HS-27A (cell line): ENCODE results near the gene UBXN7.
"Not testable (repeated sequence)": the region's sequence is repeated elsewhere in the genome, so short reads cannot be mapped to it uniquely, and the experiment has no call there.

ENCODE experiments used
- DNase-seq: peaks from one replicate; pipeline ENCODE4 v3.0.0-alpha.2; 2012; ENCODE audit warnings: low read depth, missing footprints

Gene UBXN7

DNA sequence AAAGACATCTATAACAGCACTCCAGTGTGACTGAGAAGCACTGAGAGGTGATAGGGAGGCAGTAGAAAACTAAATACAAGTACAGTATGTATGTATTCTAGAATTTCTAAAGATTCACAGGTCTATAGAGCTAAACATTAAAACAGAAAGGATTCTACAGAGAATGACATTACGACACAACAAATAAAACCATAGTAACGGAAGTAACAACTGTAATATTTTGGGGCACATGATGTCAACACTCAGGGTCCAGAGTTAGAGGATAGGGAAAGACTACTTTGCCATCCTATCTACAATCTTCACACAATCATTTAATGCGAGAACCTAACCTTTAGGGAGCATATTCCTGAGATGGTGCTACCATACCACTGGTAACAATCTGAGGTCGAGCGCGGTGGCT lies 13.6 kb downstream of the UBXN7 start:
- no peak for DNase-seq

- DNase-seq: no peak
Measured at GRCh38 chr3:196414469-196414868, 17.8 kb downstream of the UBXN7 start.

- DNase-seq: no peak
Measured at GRCh38 chr3:196412704-196413103, 19.5 kb downstream of the UBXN7 start.

GRCh38 chr3:196409409-196409808 lies 22.8 kb downstream of the UBXN7 start:
- no peak for DNase-seq

- no peak for DNase-seq
Measured at GRCh38 chr3:196408565-196409300, 23.5 kb downstream of the UBXN7 start.

- peak; percentile 68 for DNase-seq
Measured at GRCh38 chr3:196406811-196407470, 25.3 kb downstream of the UBXN7 start.

DNA sequence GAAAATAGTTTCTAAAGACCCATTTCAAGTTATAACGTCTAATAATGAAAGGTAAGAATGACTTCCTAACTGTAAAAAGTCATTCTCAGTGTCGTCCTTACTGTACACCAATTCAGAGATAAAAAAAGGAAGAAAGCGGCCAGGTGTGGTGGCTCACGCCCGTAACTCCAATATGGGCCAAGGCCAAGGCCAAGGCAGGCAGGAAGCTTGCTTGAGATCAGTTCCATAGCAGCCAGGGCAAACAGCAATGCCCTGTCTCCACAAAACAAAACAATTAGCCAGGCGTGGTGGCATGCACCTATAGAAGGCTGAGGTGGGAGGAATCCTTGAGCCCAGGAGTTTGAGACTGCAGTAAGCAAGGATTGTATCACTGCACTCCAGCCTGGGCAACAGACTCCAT lies 31.9 kb downstream of the UBXN7 start:
- DNase-seq: no peak

GRCh38 chr3:196399485-196399945 lies 32.7 kb downstream of the UBXN7 start:
- DNase-seq: peak; percentile 61

DNA sequence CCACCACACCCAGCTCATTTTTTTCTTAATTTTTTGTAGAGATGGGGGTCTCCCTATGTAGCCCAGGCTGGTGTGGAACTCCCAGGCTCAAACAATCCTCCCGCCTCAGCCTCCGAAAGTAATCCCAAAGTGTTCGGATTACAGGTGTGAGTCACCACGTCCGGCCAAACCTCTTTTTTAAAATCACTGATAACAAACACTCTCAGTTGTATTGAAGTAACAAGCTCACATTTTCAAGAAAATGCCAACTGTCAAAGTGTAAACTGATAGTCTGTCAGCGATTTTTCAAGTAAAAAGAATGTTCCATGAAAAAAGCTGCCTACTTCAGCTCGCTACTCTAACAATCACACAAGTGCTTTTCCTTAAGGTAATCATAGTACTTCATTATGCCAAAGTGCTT lies 33.4 kb downstream of the UBXN7 start:
- no peak for DNase-seq

DNA sequence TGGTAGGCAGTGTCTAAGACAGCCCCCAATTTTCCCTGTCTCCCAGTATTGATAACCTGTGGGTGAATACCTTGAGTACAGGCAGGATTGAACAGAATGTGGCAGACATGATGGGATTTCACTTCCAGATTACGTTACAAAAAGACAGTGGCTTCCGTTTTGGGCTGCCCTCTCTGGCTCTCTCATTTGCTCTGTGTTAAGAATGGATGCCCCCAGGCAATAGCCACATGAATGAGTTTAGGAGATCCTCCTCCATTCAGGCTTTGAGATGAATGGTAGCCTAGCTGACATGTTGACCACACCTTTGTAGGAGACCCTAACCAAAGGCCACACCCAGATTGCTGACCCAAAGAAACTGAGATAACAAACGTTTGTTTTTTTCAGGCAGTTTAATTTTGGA lies 34.3 kb downstream of the UBXN7 start:
- DNase-seq: no peak

DNA sequence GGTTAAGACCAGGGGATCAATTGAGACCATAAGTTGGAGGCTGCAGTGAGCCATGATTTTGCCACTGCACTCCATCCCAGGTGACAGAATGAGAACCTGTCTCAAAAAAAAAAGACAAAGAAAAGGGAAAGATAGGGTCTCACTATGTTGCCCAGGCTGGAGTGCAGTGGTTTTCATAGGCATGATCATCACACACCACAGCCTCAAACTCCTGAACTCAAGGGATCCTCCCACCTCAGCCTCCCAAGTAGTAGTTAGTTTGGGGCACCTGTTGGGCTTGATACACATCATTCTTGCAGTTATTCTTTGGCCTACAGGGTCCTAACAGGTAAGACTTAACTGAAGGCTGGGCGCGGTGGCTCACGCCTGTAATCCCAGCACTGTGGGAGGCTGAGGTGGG lies 42.1 kb downstream of the UBXN7 start:
- DNase-seq: no peak

DNA sequence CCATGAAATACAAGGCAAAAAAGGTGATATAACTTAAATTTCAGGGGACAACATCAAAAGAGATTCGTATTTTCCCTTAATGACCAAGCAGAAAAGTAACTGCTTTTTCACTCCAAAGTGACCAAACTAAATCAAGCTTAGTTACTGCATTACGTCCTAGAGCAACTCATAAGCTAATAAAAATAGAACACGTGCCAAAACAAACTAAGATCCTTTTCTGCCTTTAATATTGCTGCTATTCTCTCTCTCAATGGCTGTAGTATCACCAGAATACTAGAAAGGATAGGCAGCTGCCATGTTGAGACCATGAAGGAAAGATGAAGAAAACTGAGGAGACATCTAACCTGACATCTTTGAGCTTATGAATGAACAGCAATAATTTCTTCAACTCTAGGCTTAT lies 43.3 kb downstream of the UBXN7 start:
- DNase-seq: no peak

DNA sequence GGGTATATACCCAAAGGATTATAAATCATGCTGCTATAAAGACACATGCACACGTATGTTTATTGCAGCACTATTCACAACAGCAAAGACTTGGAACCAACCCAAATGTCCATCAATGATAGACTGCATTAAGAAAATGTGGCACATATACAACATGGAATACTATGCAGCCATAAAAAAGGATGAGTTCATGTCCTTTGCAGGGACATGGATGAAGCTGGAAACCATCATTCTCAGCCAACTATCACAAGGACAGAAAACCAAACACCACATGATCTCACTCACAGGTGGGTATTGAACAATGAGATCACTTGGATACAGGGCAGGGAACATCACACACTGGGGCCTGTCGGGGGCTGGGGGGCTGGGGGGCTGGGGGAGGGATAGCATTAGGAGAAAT lies 44.3 kb downstream of the UBXN7 start:
- not testable (repeated sequence) for DNase-seq

GRCh38 chr3:196386797-196387196 lies 45.4 kb downstream of the UBXN7 start:
- DNase-seq: not testable (repeated sequence)

DNA sequence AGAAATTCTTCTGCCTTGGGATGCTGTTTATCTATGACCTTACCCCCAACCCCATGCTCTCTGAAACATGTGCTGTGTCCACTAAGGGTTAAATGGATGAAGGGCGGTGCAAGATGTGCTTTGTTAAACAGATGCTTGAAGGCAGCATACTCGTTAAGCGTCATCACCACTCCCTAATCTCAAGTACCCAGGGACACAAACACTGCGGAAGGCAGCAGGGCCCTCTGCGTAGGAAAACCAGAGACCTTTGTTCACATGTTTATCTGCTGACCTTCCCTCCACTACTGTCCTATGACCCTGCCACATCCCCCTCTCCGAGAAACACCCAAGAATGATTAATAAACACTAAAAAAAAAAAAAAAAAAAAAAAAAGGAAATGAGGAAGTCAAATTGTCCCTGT lies 46.2 kb downstream of the UBXN7 start:
- not testable (repeated sequence) for DNase-seq

DNA sequence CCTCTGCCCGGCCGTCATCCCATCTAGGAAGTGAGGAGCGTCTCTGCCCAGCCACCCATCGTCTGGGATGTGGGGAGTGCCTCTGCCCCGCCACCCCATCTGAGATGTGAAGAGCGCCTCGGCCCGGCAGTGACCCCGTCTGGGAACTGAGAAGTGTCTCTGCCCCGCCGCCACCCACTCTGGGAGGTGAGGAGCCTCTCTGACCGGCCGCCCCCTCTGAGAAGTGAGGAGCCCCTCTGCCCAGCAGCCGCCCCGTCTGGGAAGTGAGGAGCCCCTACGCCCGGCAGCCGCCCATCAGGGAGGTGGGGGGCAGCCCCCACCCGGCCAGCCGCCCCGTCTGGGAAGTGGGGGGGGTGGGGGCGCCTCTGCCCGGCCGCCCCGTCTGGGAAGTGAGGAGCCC lies 46.8 kb downstream of the UBXN7 start:
- DNase-seq: not testable (repeated sequence)

- no peak for DNase-seq
Measured at GRCh38 chr3:196378146-196378841, 53.9 kb downstream of the UBXN7 start.

GRCh38 chr3:196377321-196377720 lies 54.9 kb downstream of the UBXN7 start:
- no peak for DNase-seq

DNA sequence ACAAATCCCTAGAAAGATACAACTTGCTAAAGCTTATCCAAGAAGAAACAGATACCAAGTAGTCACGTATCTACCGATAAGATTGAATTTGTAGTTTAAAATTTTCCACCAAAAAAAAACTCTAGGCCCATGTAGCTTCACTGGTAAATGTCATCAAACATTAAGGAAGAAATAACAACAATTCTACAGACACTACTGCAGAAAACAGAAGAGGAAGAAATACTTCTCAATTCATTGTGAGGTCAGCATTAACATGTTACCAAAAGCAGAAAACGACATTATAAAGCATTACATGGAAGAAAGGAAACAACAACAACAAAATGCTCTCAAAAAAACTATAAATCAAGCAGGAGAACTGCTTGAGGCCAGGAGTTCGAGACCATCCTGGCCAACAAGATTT lies 66.5 kb downstream of the UBXN7 start:
- no peak for DNase-seq

DNA sequence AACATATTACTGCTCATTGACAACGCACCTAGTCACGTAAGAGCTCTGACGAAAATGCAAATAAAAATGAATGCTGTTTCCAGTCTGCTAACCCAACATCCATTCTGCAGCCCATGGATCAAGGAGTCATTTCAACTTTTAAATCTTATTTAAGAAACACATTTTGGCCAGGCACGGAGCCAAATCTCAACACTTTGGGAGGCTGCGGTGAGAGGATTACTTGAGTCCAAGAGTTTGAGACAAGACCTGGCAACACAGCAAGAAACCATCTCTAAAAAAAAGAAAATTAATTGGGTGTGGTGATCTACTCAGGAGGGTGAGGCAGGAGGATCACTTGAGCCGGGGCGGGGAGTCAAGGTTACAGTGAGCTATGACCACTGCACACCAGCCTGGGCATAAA lies 71.6 kb downstream of the UBXN7 start:
- no peak for DNase-seq

DNA sequence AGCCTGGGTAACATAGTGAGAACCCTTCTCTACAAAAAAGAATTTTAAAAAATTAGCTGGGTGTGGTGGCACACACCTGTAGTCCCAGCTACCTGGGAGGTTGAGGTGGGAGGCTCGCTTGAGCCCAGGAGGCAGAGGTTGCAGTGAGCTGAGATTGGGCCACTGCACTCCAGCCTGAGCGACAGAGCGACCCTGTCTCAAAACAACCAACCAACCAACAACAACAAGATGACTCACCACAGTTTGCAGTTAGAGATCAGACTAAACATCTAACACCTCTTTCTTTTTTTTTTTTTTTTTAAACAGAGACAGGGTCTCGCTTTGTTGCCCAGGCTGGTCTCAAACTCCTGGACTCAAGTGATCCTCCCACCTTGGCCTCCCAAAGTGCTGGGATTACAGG lies 73.7 kb downstream of the UBXN7 start:
- DNase-seq: not testable (repeated sequence)

DNA sequence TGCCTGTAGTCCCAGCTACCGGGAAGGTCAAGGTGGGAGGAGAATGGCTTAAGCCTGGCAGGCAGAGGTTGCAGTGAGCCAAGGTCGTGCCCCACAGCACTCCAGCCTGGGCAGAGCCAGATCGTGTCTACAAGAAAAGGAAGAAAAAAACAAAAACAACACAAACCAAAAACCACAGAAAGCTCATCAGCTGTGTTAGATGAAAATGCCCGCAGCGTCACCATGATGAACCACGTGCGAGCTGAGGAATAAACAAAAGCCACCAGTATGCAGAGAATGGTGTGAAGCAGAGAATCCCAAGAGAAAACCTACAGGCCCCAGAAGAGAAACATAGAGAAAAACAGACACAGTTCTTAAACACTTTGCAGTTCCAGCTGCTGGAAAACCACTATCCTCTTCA lies 74.3 kb downstream of the UBXN7 start:
- no peak for DNase-seq

- DNase-seq: no peak
Measured at GRCh38 chr3:196356556-196356955, 75.7 kb downstream of the UBXN7 start.
